Choroid plexus epithelial cell (primary cell): ENCODE data around the gene HVCN1.

Experiments
- DNase-seq: peaks from one replicate; pipeline ENCODE4 v3.0.0-alpha.2; 2010; ENCODE audit warnings: low read depth
- H3K4me3 ChIP-seq: 2 replicates; pipeline ENCODE4 v1.5.1; 2011; ENCODE audit warnings: low read depth, mild to moderate bottlenecking, control low read depth, low read length, moderate library complexity
- TF ChIP-seq, protein P1 (sequence below): conservative IDR thresholded peaks from 2 replicates; pipeline ENCODE4 v1.5.1; 2011; ENCODE audit warnings: low read depth, mild to moderate bottlenecking, control low read depth, inconsistent platforms, low read length, moderate library complexity

Gene HVCN1

DNA sequence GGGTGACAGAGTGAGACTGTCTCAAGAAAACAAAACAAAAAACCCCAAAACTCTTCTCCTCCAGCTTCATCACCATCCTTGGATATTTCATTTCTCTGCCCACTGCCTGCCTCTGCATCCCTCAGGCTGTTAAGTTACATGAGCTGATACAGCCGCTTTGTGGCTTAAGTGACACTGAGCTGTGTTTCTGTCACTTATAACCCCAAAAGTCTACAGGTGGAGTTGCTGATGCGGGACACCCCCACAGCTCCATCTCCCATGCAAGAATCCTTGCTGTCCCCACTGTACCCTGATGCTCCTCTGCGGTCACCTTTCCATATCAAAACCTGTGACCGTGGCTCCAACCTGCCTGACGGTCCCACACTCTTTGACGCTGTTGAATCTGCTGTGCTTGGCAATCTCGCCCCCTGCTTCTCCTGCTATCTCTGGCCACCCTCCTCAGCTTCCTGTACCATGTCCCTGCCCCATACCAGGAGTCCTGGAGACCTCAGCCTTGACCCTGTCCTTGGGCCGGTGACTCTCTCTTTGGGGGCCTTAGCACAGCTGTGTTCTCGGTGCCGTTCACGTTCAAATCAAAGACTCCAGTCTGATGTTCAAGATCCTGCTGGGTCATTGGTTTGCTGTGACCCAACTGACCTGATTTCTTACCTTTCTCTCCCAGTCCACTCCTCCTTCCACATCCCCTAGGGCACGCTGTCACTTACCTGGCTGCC is 20.3 kb downstream of the HVCN1 start:
- DNase-seq: no peak
- no peak overlapping the region for H3K4me3 ChIP-seq
- TF ChIP-seq, protein P1, sequence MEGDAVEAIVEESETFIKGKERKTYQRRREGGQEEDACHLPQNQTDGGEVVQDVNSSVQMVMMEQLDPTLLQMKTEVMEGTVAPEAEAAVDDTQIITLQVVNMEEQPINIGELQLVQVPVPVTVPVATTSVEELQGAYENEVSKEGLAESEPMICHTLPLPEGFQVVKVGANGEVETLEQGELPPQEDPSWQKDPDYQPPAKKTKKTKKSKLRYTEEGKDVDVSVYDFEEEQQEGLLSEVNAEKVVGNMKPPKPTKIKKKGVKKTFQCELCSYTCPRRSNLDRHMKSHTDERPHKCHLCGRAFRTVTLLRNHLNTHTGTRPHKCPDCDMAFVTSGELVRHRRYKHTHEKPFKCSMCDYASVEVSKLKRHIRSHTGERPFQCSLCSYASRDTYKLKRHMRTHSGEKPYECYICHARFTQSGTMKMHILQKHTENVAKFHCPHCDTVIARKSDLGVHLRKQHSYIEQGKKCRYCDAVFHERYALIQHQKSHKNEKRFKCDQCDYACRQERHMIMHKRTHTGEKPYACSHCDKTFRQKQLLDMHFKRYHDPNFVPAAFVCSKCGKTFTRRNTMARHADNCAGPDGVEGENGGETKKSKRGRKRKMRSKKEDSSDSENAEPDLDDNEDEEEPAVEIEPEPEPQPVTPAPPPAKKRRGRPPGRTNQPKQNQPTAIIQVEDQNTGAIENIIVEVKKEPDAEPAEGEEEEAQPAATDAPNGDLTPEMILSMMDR: no peak

DNA sequence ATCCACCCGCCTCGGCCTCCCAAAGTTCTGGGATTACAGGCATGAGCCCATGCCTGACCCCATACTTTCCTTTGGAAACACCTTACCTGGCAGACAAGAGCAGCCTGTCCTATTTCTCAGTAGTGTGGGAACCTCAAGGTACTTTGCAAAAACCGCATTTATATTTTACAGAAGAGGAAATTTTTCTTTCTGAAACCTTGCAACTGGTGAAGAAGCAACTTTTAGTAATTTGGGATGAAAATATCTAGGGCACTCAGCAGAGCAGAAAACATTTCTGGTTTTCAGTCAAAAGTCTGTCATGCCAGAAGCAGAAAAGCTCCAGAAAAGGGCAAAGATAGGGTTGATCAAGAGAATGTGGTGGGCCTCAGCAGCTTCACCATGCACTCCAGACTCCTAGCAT is 21.2 kb downstream of the HVCN1 start:
- no peak overlapping the region for H3K4me3 ChIP-seq
- TF ChIP-seq, protein P1: no peak
- no peak for DNase-seq

DNA sequence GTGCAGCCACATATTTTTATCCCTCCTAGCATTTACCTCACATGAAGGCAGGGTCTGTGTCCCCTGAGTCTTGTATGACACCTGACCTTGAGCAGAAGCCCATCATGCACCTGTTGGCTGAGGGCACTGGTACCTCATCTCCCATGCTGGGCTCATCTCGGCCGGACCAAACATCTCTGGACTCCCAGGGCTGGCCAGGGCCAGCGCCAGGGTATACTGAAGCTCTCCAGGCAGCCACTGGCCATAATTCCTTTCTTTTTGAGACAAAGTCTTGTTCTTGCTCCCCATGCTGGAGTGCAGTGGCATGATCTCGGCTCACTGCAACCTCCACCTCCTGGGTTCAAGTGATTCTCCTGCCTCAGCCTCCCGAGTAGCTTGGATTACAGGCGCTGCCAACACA is 22.0 kb downstream of the HVCN1 start:
- TF ChIP-seq, protein P1: no peak
- no peak for DNase-seq
- H3K4me3 ChIP-seq: no peak overlapping the region

DNA sequence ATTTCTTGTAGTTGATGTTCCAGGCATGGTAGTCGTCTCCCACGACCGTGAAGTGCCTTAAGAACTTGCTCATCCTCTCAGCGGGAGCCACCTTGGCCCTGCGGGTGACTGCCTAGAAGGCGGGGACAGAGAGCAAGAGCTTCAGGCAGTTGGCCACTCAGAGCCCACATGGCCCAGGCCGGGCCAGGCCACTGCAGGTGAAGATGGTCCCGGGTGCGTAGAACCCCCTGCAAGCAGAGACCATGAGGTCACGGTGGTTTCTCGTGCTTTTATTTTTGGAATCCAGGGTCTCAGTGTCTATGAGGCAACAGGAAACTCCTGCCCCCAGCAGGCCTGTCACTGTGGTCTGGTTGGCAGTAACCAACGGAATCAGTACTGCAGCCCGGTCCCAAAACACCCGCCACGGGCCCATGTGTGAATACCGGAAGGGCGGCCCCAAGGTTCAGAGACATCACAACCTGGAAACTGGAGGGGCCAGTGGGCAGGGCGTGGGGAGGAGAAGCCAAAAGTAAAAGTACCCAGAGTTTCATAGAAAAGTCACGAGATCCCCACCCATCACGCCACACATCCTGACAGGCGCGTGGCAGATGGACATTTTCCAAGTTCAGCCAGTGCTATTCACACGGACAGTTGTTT is 27.5 kb downstream of the HVCN1 start:
- H3K4me3 ChIP-seq: no peak overlapping the region
- DNase-seq: no peak
- TF ChIP-seq, protein P1: no peak

DNA sequence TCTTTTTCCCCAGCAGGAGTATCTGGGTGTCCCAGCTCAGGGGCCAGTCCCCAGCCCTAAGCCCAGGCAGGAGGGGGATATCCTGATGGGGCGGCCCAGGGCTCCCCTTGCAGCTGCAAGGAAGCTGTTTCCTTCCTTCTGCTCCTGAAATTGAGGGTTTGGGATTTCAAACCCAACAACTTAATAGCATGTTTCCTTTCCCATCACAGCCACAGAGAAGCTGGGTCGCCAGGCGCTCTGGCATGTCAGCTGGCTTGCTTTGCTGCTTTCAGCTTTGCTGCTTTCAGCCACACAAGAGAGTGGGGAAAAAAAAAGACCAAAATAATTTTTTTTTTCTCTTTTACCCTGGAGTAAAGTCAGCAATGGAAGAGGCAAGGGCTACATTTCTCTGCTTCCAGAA is 30.0 kb downstream of the HVCN1 start:
- TF ChIP-seq, protein P1: no peak
- no peak overlapping the region for H3K4me3 ChIP-seq
- no peak for DNase-seq

DNA sequence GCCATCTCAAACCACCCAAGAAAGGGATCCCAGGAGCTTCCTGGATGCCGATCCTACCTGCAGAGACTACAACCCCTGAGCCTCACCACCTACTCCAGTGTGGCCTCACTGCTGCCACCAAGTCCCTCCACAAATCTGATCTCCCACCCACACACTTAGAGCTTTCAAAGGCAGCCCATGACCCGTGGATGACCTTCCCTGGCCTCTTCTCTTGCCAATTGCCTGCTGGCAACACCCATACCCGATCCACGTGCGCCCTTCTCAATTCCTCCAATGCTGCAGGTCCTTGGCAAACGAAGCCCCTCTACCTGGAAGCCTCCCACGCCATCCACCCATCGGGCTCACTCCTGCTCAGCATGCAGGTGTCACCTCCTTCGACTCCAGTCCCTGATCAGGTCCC is 30.7 kb downstream of the HVCN1 start:
- no peak overlapping the region for H3K4me3 ChIP-seq
- DNase-seq: no peak
- TF ChIP-seq, protein P1: no peak

DNA sequence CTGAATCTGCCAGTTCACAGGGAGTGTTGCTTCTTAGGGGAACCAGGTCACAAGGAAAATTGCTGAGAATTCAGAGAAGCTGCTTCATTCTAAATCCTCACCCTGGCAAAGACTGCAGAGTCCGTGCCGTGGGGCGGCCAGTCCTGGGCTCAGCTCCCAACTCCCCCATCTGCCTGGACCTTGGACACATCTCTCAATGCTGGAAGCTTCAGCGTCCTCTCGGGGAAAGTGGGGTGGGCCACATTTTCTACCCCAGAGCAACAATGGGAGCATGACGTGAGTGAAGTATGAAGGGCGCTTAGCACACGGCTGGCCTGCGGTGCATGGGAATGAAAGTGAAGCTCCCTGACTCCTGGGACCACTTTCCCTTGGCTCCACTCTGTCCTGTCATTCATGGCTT is 31.2 kb downstream of the HVCN1 start:
- TF ChIP-seq, protein P1: no peak
- H3K4me3 ChIP-seq: no peak overlapping the region
- DNase-seq: no peak
